GM19395 (cell line): ENCODE results near the gene RNU7-1.

ENCODE experiments used
- ATAC-seq: cut with Tn5 transposase; IDR thresholded peaks from one replicate; pipeline ENCODE4 v1.9.1; 2021; ENCODE audit warnings: mild to moderate bottlenecking, moderate library complexity; ENCODE audit not compliant: unreplicated experiment

RNU7-1 gene

DNA sequence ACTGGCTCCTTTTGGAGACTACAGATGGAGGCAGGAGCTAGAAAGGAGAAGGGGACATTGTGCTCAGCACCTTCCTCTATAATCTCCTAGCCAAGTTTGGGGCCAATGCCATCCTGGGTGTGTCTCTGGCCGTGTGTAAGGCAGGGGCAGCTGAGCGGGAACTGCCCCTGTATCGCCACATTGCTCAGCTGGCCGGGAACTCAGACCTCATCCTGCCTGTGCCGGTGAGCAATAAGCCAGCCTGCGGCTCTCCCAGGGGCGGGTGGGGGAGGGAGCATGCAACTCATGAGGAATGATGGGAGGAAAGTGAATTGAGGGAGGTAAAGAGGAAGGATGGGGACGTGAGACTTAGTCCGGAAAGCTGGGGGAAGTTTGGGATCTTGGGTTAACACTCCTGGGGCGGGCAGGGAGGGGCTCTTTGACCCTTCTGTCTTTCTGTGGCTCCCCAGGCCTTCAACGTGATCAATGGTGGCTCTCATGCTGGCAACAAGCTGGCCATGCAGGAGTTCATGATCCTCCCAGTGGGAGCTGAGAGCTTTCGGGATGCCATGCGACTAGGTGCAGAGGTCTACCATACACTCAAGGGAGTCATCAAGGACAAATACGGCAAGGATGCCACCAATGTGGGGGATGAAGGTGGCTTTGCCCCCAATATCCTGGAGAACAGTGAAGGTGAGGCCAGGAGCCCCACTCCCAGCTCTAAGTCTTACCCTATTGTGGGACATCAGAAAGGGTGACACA, 26.0 kb upstream of the RNU7-1 start:
- no peak for ATAC-seq

- no peak for ATAC-seq
Measured at GRCh38 chr12:6919588-6919987, 24.0 kb upstream of the RNU7-1 start.

GRCh38 chr12:6921539-6921938, 22.1 kb upstream of the RNU7-1 start:
- no peak for ATAC-seq

DNA sequence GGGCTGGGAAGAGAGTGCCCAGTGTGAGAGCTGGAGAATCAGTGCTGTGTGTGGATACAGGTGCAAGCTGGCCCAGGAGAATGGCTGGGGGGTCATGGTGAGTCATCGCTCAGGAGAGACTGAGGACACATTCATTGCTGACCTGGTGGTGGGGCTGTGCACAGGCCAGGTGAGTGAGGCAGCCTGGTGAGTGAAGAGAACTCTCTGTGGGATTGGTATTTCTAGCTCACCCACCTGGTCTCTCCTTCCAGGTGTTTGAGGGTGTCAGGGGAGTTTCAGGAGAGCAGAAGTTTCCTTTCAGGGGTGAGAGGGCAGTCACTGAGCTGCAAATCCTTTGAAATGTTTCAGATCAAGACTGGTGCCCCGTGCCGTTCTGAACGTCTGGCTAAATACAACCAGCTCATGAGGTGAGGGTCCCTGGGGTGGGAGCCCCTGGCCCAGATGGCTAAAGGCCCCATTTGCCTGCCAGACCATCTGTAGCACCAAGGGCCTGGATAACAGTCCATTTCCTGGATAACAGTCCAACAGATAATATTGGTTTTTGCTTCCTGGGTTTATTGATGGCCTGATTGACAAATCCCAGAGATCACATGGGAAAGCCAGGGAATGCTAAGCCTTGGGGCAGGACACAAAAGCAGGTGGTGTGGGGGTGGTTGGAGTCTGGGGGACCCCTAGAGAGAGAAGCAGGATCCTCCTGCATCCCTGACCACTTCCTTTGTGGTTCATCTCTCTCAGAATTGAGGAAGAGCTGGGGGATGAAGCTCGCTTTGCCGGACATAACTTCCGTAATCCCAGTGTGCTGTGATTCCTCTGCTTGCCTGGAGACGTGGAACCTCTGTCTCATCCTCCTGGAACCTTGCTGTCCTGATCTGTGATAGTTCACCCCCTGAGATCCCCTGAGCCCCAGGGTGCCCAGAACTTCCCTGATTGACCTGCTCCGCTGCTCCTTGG, 21.3 kb upstream of the RNU7-1 start:
- peak; percentile 55 for ATAC-seq

DNA sequence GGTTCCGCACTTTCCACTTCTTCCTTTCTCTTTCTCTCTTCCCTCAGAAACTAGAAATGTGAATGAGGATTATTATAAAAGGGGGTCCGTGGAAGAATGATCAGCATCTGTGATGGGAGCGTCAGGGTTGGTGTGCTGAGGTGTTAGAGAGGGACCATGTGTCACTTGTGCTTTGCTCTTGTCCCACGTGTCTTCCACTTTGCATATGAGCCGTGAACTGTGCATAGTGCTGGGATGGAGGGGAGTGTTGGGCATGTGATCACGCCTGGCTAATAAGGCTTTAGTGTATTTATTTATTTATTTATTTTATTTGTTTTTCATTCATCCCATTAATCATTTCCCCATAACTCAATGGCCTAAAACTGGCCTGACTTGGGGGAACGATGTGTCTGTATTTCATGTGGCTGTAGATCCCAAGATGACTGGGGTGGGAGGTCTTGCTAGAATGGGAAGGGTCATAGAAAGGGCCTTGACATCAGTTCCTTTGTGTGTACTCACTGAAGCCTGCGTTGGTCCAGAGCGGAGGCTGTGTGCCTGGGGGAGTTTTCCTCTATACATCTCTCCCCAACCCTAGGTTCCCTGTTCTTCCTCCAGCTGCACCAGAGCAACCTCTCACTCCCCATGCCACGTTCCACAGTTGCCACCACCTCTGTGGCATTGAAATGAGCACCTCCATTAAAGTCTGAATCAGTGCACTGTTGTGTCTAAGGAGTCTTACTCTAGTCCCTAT, 20.4 kb upstream of the RNU7-1 start:
- ATAC-seq: no peak

DNA sequence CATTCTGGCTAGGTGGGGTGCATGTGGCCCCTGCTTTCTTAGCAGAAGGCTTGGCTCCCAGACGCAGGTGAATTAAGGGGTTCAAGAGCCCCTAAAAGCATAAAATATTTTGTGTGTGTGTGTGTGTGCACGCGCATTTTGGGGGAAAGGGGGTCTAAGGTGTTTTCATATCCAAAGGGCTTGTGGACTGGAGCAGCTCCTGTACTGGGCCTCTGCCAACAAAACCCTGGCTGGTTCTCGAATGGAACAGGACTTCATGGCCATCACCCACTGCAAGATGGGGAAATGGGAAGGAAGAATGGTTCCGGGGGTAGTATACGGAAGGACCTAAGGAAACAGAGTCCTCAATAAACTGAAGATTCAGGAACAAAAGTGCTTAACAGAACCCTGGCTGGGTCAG, 19.8 kb upstream of the RNU7-1 start:
- no peak for ATAC-seq

DNA sequence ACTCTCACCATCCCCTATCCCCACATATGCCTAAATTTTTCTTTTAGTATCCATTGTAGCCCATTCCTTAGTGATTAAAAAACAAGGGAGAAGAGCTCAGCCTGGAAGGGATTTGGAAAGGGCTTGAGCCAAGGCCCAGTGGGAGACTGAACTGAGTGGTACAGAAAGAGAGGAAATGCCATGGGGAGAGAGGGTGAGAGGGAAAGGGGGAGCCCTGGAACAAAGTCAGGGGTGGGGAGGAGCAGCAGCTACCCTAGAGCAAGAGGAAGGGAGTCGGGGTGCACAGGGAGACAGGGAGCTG, 18.4 kb upstream of the RNU7-1 start:
- ATAC-seq: no peak

DNA sequence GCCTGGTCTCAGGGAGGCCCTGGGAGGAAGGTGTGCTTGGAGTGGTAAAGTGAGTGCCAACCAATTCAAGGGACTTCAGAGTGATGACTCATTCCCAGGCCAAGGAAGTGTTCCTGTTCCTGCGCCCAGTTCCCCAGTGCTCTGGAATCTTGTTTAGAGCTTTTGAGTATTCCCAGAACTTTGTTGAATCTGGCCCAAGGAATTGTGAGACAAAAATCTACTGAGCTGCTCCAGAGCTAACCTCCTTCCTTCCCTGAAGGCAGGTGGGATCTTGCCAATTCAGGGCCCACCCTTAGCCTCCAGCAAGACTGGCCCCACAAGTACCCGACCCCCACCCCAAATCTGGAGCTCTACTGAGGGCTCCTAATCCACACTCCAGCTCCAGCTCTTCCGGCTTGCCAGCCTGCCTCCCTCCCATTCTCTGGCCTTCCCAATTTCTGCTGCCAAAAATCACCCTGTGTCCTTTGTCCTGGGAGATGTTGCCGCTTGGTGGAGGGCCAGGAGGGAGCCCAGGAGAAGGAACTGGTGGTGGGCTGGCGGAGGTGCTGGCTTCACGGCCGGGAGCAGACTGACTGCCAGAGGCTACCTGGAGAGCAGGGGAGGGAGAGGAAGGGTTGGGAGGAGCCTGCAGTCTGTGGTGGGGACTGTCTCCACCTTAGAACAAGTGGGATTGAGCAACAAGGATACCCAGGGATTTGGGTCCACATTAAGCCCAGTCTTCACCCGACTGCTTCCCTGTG, 17.9 kb upstream of the RNU7-1 start:
- ATAC-seq: no peak

GRCh38 chr12:6927379-6928021, 16.1 kb upstream of the RNU7-1 start, which contains the start of gene ATN1:
ATN1 (plus strand) TSS chr12:6927959; CDS start chr12:6934002, 6,043 bp downstream.
- ATAC-seq: no peak

DNA sequence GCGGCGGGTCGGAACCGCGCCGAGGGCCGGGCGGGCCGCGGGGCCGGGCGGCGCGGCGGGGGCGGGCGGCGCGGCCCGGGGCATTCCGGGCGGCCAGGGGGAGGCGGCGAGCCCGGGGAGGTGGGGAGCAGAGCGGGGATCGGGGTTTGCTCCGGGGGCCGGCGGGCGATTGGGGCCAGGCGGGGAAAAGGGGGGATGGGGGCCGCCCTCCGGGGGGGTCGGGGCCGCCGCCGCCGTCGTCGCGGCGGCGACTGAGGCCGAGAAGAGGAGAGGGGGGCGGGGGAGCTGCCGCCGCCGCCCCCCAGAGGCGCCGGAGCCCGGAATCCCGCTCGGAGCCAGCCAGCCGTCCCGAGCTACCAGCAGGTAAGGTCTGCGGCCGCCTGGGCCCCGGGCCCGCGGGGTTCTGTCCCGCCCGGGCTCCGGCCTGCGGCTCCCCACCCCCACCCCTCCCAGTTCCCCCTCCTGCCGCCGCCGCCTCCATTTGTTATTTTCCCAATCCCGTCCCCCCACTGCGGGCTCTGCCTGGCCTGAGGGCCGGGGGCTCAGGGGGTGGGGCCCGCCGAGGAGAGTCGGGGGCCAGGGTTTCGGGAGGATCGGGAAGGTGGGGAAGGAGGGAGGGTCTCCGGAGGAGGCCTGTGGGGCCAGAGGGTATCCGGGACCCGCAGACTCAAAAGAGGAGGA, 15.5 kb upstream of the RNU7-1 start:
- ATAC-seq: no peak

- no peak for ATAC-seq
Measured at GRCh38 chr12:6928703-6929407, 14.8 kb upstream of the RNU7-1 start.

DNA sequence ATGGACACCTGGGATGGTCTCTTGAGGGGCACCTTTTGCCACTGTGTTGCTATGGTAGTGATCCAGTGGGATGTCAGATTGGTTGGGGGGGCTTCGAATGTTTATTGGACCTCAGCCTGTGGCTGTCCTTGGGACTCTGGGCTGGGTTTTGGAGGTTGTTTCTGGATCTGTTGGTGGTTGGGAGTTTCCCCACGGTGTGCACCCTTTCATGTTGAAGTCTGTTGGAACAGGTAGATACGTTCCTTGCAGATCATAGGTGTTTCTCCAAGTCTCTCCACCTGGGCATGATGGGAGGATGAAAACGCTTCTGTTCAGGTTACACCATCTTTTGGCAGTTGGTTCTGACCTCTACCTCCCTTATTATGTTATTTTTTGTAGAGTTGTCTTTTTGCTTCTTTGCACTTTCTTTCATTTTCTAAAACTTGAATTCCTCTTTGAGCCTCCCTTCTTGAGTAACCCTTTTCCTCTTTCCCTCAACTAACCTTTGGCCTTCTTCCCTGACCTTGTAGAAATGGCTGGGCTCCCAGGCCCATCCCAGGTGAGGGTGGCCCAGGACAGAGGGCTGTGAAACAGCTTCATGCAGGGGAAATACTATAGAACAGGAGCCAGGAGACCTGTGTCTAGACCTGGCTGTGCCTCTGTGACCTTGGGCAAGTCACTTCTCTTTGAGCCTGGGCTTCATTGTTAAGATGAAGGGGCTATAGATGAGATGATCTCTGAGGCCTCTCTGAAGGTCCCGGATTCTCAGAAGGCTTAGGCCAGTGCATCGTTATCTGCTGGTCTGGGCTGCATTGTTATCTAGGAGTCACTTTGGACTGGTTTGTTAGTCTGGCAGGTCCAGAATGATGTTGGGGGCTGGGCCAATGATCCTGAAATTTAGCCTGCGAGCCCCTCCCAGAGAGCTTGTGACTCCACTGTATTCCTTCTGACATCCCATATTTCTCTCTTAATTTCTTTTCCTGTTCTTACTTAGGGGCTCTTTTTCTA, 13.9 kb upstream of the RNU7-1 start:
- ATAC-seq: no peak

DNA sequence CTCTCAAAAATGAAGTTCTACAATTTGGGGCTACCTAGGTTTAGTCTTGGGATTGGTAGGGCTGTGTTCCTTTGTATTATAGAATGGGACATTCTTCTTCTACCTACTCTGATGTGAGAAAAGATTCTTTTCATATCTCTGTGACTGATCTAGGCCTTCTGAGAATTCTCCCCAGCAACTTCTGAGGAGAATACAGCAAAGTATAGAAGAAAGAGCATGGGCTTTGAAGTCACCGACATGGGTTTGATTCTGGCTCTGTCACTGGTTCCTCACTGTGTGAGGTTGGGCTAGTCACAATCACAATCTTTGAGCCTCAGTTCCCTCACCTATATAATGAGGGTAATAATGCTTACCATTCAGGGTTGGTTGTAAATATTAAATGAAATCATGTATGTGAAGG, 10.8 kb upstream of the RNU7-1 start:
- ATAC-seq: no peak

DNA sequence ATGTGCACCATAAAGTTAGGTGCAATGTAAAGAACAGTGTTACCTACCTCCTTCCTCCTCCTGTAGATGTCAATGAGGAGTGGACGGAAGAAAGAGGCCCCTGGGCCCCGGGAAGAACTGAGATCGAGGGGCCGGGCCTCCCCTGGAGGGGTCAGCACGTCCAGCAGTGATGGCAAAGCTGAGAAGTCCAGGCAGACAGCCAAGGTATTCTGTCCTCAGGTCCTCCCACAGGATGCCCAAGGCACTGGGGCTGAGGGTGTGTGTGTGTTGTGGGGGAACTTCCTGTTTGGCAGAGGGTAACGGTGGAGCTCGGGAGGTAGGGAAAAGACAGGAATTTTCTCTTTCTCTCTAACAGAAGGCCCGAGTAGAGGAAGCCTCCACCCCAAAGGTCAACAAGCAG, 9.5 kb upstream of the RNU7-1 start:
- ATAC-seq: no peak

GRCh38 chr12:6935371-6936193, 8.0 kb upstream of the RNU7-1 start:
- no peak for ATAC-seq

- ATAC-seq: no peak
Measured at GRCh38 chr12:6936194-6936635, 7.4 kb upstream of the RNU7-1 start.
